ENCODE measurements around the gene PSMC1.

The PSMC1 gene

DNA sequence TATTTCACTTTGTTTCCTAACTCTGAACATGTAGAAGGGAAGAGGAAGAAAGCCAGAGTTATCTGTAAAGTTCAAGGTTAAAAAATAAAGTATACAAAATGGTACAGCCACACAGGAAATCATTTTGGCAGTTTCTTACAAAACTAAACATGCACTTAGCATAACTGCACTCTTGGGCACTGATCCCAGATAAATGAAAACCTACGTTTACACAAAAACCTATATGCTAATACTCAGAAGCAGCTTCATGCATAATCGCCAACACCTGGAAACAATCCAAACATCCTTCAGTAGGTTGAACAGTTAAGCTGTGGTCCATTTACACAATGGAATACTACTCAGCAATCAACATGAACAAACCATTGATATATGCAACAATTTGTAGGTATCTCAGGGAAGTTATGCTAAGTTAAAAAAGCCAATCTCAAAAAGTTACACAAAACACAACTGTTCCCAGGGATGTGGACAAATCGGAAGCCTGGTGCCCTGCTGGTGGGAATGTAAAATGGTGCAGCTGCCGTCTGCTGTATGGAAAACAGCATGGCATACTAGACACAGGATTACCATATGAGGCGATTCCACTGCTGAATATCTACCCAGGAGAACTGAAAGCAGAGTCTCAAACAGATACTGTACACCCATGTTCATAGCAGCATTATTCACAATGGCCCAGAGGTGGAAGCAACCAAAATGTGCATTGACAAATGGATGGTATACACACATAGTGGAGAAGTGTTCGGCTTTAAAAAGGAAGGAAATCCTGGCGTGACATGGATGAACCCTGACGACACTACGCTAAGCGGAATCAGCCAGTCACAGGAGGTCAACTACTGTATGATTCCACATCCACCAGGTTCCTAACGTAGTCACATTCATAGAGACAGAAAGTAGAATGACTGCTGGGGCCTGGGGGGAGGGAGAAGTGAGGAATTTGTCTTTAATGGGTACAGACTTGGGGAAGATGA lies 37.7 kb downstream of the PSMC1 start:
- Histone ChIP-seq H3K4me1 (ENCODE audit: control insufficient read depth, insufficient read depth, low read length, poor library complexity, severe bottlenecking) (no peaks in the 10 kb centered on the region), H3K27ac (ENCODE audit: low read depth, low read length, severe bottlenecking) (no peak overlapping the region), H3K36me3 (ENCODE audit: control insufficient read depth, insufficient read depth, low read length) (peaks cover 43% of the 10 kb centered on the region), H3K4me3 (ENCODE audit: extremely low read depth, insufficient read depth, low read length, poor library complexity, severe bottlenecking) (no peak overlapping the region), H3K9me3 (ENCODE audit: control insufficient read depth, low read length) (no peaks in the 10 kb centered on the region)
- 94% methylated on average over 7 of the region's 11 CpGs for WGBS, 2 experiments (ENCODE audit: insufficient coverage in 2 of 2)

- H3K4me3 ChIP-seq (ENCODE audit: extremely low read depth, insufficient read depth, low read length, poor library complexity, severe bottlenecking) = no peak overlapping the region
- H3K36me3 ChIP-seq (ENCODE audit: control insufficient read depth, insufficient read depth, low read length) = peaks cover 38% of the 10 kb centered on the region
- no peaks in the 10 kb centered on the region for H3K4me1 ChIP-seq (ENCODE audit: control insufficient read depth, insufficient read depth, low read length, poor library complexity, severe bottlenecking)
- H3K27ac ChIP-seq (ENCODE audit: low read depth, low read length, severe bottlenecking) = no peak overlapping the region
- H3K9me3 ChIP-seq (ENCODE audit: control insufficient read depth, low read length) = no peaks in the 10 kb centered on the region
- WGBS, 2 experiments (ENCODE audit: insufficient coverage in 2 of 2) = 100% methylated on average over 1 of the region's 2 CpGs; no CpG with 5 or more reads in 1 of the 2 experiments
These were observed 38.5 kb downstream of the PSMC1 start for GRCh38 chr14:90294872-90295271.

DNA sequence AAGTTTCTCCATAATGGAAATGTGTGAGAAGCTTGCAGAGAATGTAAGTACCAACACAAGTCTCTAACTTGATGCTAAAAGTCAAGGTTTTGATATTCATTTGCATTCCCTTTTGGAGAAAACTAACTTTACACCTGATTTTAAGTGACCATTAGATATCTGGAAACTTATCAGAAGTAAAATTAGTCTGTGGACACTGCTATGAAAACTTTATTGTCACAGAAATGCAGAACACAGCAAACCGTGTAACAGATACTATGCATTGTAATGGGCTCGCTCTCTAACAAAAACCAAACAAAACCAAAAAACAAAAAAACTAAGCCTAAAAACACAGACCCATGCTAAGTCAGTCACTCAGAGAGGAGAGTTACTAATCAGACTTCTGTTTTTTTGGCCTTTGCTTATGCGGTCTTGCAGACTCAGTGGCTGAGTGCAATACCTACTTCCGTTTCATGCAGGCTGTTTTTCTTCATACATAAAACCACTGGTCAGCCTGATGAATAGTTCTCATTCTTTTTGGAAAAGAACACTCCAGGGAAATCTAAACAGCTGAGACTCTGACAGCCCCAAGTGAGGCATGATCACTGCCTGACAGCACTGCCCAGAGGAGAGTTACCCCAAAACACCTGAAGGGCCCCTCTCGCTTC lies 39.6 kb downstream of the PSMC1 start:
- Histone ChIP-seq H3K4me3 (ENCODE audit: extremely low read depth, insufficient read depth, low read length, poor library complexity, severe bottlenecking) (no peak overlapping the region), H3K27ac (ENCODE audit: low read depth, low read length, severe bottlenecking) (no peak overlapping the region), H3K4me1 (ENCODE audit: control insufficient read depth, insufficient read depth, low read length, poor library complexity, severe bottlenecking) (no peaks in the 10 kb centered on the region), H3K9me3 (ENCODE audit: control insufficient read depth, low read length) (no peaks in the 10 kb centered on the region), H3K36me3 (ENCODE audit: control insufficient read depth, insufficient read depth, low read length) (peaks cover 29% of the 10 kb centered on the region)
- 88 to 96% methylated on average over 2 to 3 of the region's 5 CpGs for WGBS, 2 experiments (ENCODE audit: insufficient coverage in 2 of 2)

DNA sequence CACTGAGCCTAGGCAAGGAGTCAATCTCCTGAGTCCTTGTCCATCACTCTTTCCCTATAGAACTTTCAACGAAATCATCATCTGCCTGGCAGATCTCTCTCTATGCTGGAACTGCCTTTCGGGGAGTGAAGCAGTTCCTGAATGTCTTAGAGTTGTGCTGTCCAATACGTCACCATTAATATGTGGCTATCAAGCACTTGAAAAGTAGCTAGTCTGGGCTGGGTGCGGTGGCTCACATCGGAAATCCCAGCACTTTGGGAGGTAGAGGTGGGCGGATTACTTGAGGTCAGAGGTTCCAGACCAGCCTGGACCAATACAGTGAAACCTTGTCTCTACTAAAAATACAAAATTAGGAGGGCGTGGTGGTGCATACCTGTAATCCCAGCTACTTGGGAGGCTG lies 40.3 kb downstream of the PSMC1 start:
- Histone ChIP-seq H3K4me1 (ENCODE audit: control insufficient read depth, insufficient read depth, low read length, poor library complexity, severe bottlenecking) (no peaks in the 10 kb centered on the region), H3K4me3 (ENCODE audit: extremely low read depth, insufficient read depth, low read length, poor library complexity, severe bottlenecking) (no peak overlapping the region), H3K36me3 (ENCODE audit: control insufficient read depth, insufficient read depth, low read length) (peaks cover 25% of the 10 kb centered on the region), H3K9me3 (ENCODE audit: control insufficient read depth, low read length) (no peaks in the 10 kb centered on the region), H3K27ac (ENCODE audit: low read depth, low read length, severe bottlenecking) (no peak overlapping the region)
- 94 to 98% methylated on average over 5 to 7 of the region's 7 CpGs for WGBS, 2 experiments (ENCODE audit: insufficient coverage in 2 of 2)

DNA sequence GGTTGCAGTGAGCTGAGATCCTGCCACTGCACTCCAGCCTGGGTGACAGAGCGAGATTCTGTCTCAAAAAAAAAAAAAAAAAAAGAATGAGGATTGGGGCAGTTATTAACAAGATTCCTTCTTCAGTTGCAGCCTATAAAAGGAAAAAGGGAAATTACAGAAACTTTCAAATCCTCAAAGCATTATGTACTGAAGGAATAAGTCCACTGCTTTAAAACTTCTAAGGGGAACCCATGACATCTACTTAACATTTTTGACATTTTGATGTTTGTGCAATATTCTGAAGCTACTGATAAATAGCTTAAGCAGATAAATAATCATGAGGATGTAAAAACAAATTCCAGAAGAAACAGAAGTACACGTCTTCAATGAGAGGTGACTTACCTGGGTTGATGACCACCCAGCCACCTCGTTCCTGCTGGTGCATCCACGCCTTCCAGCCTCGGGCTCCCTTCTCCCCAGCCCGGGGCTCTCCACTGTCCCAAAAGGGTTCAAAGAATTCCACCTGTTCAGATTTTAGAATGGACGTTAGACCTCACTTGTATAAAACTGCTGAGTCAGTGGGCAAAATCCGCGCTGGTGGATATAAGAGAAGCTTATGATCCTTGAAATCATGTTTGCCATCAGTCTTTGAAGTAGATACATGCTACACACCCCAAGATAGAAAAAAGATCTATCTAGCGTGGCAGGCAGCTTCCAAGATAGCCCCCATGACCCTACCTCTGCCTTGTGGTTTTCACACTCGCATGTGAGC lies 41.7 kb downstream of the PSMC1 start:
- Histone ChIP-seq H3K4me3 (ENCODE audit: extremely low read depth, insufficient read depth, low read length, poor library complexity, severe bottlenecking) (no peak overlapping the region), H3K4me1 (ENCODE audit: control insufficient read depth, insufficient read depth, low read length, poor library complexity, severe bottlenecking) (no peaks in the 10 kb centered on the region), H3K36me3 (ENCODE audit: control insufficient read depth, insufficient read depth, low read length) (peaks cover 23% of the 10 kb centered on the region), H3K27ac (ENCODE audit: low read depth, low read length, severe bottlenecking) (no peak overlapping the region), H3K9me3 (ENCODE audit: control insufficient read depth, low read length) (no peaks in the 10 kb centered on the region)
- WGBS, 2 experiments (ENCODE audit: insufficient coverage in 2 of 2) = 99 to 100% methylated on average over 6 to 7 of the region's 11 CpGs

GRCh38 chr14:90299408-90299807 lies 43.1 kb downstream of the PSMC1 start:
- H3K27ac ChIP-seq (ENCODE audit: low read depth, low read length, severe bottlenecking) = no peak overlapping the region
- H3K4me1 ChIP-seq (ENCODE audit: control insufficient read depth, insufficient read depth, low read length, poor library complexity, severe bottlenecking) = no peaks in the 10 kb centered on the region
- peaks cover 26% of the 10 kb centered on the region for H3K36me3 ChIP-seq (ENCODE audit: control insufficient read depth, insufficient read depth, low read length)
- WGBS, 2 experiments (ENCODE audit: insufficient coverage in 2 of 2) = 85% methylated on average over 7 of the region's 7 CpGs
- H3K9me3 ChIP-seq (ENCODE audit: control insufficient read depth, low read length) = no peaks in the 10 kb centered on the region
- H3K4me3 ChIP-seq (ENCODE audit: extremely low read depth, insufficient read depth, low read length, poor library complexity, severe bottlenecking) = no peak overlapping the region

DNA sequence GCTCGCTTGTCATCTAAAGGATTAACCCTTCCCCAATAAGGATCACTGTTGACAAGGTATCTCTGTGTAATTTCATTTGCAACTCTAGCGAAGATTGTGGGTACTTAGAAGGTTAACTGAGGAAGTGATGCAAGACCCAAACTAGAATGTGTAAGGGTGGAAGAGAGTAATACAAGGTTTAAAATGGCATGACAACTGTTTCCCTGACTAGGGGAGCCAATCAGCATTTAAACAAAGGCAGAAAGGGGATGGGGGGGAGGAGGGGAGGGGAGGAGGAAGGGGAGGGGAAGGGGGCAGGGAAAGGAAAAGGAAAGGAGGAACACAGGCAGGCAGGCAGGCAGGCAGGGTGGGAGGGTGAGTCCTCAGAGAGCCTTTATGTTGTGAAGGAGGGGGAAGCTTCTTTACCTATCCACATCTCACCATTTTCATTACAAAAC lies 44.3 kb downstream of the PSMC1 start:
- WGBS, 2 experiments (ENCODE audit: insufficient coverage in 2 of 2) = 91 to 100% methylated on average over 1 of the region's 2 CpGs
- no peak overlapping the region for H3K27ac ChIP-seq (ENCODE audit: low read depth, low read length, severe bottlenecking)
- no peaks in the 10 kb centered on the region for H3K9me3 ChIP-seq (ENCODE audit: control insufficient read depth, low read length)
- no peak overlapping the region for H3K4me3 ChIP-seq (ENCODE audit: extremely low read depth, insufficient read depth, low read length, poor library complexity, severe bottlenecking)
- H3K36me3 ChIP-seq (ENCODE audit: control insufficient read depth, insufficient read depth, low read length) = peaks cover 25% of the 10 kb centered on the region
- H3K4me1 ChIP-seq (ENCODE audit: control insufficient read depth, insufficient read depth, low read length, poor library complexity, severe bottlenecking) = no peaks in the 10 kb centered on the region

- WGBS, 2 experiments (ENCODE audit: insufficient coverage in 2 of 2) = 81 to 100% methylated on average over 5 of the region's 6 CpGs
- peaks cover 26% of the 10 kb centered on the region for H3K36me3 ChIP-seq (ENCODE audit: control insufficient read depth, insufficient read depth, low read length)
- H3K9me3 ChIP-seq (ENCODE audit: control insufficient read depth, low read length) = no peaks in the 10 kb centered on the region
- no peak overlapping the region for H3K4me3 ChIP-seq (ENCODE audit: extremely low read depth, insufficient read depth, low read length, poor library complexity, severe bottlenecking)
- H3K4me1 ChIP-seq (ENCODE audit: control insufficient read depth, insufficient read depth, low read length, poor library complexity, severe bottlenecking) = no peaks in the 10 kb centered on the region
- no peak overlapping the region for H3K27ac ChIP-seq (ENCODE audit: low read depth, low read length, severe bottlenecking)
These were observed 44.8 kb downstream of the PSMC1 start for GRCh38 chr14:90301122-90301521.

GRCh38 chr14:90301668-90302090 lies 45.3 kb downstream of the PSMC1 start:
- Histone ChIP-seq H3K9me3 (ENCODE audit: control insufficient read depth, low read length) (no peaks in the 10 kb centered on the region), H3K36me3 (ENCODE audit: control insufficient read depth, insufficient read depth, low read length) (peaks cover 30% of the 10 kb centered on the region), H3K27ac (ENCODE audit: low read depth, low read length, severe bottlenecking) (no peak overlapping the region), H3K4me1 (ENCODE audit: control insufficient read depth, insufficient read depth, low read length, poor library complexity, severe bottlenecking) (no peaks in the 10 kb centered on the region), H3K4me3 (ENCODE audit: extremely low read depth, insufficient read depth, low read length, poor library complexity, severe bottlenecking) (no peak overlapping the region)
- WGBS, 2 experiments (ENCODE audit: insufficient coverage in 2 of 2) = 94 to 97% methylated on average over 4 of the region's 5 CpGs

- Histone ChIP-seq H3K4me1 (ENCODE audit: control insufficient read depth, insufficient read depth, low read length, poor library complexity, severe bottlenecking) (no peaks in the 10 kb centered on the region), H3K4me3 (ENCODE audit: extremely low read depth, insufficient read depth, low read length, poor library complexity, severe bottlenecking) (no peak overlapping the region), H3K9me3 (ENCODE audit: control insufficient read depth, low read length) (no peaks in the 10 kb centered on the region), H3K36me3 (ENCODE audit: control insufficient read depth, insufficient read depth, low read length) (peaks cover 30% of the 10 kb centered on the region), H3K27ac (ENCODE audit: low read depth, low read length, severe bottlenecking) (no peak overlapping the region)
- 68 to 77% methylated on average over 9 of the region's 10 CpGs for WGBS, 2 experiments (ENCODE audit: insufficient coverage in 2 of 2)
These were observed 46.4 kb downstream of the PSMC1 start for GRCh38 chr14:90302529-90303303.
